HG02852 (cell line): Measurements from ENCODE around the gene SAT1.
A peak's percentile ranks its signal among the peaks of the same experiment; 100 is the strongest.

Experiments
- ATAC-seq: cut with Tn5 transposase; IDR thresholded peaks from one replicate; pipeline ENCODE4 v1.9.1; 2021; ENCODE audit warnings: mild to moderate bottlenecking, moderate library complexity; ENCODE audit not compliant: unreplicated experiment

SAT1 gene

GRCh38 chrX:23773601-23774175 lies 9.3 kb upstream of the SAT1 start:
- ATAC-seq, result peak; percentile 82

GRCh38 chrX:23776363-23776762 lies 6.6 kb upstream of the SAT1 start:
- no peak for ATAC-seq

DNA sequence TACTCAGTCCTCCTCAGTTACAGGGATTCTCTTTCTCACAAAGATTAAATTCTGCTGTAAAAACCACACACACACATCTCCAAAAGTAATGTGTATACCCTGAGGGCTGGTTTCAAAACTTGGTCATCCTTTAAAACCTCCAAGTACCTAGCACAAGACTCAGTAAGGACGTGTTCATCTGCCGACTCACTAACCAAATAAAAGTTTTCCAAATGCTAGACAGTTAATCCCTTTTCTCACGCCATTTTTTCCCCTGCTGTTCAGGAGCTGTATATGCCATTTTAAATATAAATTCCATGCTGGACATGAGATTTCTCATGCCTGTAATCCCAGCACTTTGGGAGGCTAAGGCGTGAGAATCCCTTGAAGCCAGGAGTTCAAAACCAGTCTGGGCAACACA lies 3.9 kb upstream of the SAT1 start:
- ATAC-seq, result no peak

- ATAC-seq, result no peak
Measured at GRCh38 chrX:23782455-23782854, 518 bp upstream of the SAT1 start.

GRCh38 chrX:23783589-23784469 lies 856 bp downstream of the SAT1 start:
- no peak for ATAC-seq

GRCh38 chrX:23784470-23785331 lies 1.7 kb downstream of the SAT1 start:
- ATAC-seq, result no peak

- no peak for ATAC-seq
Measured at GRCh38 chrX:23785580-23785979, 2.6 kb downstream of the SAT1 start.

GRCh38 chrX:23786268-23786815 lies 3.4 kb downstream of the SAT1 start:
- no peak for ATAC-seq

GRCh38 chrX:23787745-23788118 lies 4.8 kb downstream of the SAT1 start:
- ATAC-seq, result no peak

DNA sequence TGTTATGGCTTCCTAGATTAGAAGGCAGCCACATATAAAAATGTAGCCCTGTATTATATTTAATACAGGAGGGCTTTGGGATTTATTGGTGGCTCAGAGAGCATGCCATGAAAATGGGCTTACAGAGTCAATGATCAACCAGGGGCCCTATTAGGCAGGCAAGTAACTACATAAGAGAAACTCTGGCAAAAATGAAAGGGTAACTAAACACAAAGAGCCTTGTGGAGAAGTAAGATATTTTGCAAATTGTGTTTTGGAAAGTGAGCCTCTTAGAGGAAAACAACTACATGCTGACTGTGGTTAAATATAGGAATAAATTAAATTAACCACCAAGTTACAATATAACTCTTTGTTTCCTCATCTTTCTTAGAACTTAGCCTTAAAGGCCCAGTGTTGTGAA lies 5.5 kb downstream of the SAT1 start:
- no peak for ATAC-seq

DNA sequence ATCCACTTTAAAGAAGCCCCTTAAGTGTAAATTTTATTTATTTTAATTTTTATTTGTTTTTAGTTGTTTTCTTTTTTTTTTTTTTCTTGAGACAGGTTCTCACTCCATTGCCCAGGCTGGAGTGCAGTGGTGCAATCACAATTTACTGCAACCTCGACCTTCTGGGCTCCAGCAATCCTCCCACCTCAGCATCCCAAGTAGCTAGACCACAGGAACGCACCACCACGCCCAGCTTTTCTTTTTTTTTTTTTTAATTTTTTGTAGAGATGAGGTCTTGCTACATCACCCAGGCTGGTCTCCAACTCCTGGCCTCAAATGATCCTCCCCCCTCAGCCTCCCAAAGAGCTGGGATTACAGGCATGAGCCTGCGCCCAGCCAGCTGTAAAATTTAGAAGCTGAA lies 6.0 kb downstream of the SAT1 start:
- no peak for ATAC-seq

DNA sequence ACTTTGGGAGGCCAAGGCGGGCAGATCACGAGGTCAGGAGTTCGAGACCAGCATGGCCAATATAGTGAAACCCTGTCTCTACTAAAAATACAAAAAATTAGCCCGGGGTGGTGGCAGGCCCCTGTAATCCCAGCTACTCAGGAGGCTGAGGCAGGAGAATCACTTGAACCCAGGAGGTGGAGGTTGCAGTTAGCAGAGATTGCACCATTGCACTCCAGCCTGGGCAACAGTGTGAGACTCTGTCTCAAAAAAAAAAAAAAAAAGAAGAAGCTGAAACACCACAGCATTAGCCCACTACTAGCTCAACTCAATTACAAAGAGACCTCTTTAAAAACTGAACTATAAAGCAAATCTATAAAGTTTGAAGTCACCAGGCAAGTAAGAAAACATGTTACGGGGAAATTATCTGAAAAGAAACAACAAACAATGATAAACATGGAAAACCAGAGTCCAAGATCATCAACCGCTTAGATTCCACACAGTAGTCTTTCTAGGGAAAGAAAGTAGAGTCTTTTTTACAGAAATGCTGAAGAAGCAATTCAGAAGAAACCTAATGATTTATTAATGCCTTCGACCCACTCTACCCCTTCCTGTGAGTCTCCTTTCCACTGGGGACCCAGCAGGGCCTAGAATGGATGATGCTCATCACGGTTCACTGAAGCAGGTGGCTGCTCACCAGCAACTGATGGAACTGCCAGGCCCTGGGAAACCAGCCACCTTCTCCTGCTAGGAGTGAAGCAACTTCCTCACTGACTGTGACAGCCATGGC lies 6.6 kb downstream of the SAT1 start:
- no peak for ATAC-seq

GRCh38 chrX:23790155-23790497 lies 7.2 kb downstream of the SAT1 start:
- no peak for ATAC-seq

- no peak for ATAC-seq
Measured at GRCh38 chrX:23792861-23793553, 10.0 kb downstream of the SAT1 start.

GRCh38 chrX:23795221-23795620 lies 12.2 kb downstream of the SAT1 start:
- no peak for ATAC-seq

GRCh38 chrX:23797371-23798128 lies 14.6 kb downstream of the SAT1 start:
- no peak for ATAC-seq

GRCh38 chrX:23799469-23800065 lies 16.6 kb downstream of the SAT1 start:
- no peak for ATAC-seq

GRCh38 chrX:23802431-23802830 lies 19.5 kb downstream of the SAT1 start:
- no peak for ATAC-seq

DNA sequence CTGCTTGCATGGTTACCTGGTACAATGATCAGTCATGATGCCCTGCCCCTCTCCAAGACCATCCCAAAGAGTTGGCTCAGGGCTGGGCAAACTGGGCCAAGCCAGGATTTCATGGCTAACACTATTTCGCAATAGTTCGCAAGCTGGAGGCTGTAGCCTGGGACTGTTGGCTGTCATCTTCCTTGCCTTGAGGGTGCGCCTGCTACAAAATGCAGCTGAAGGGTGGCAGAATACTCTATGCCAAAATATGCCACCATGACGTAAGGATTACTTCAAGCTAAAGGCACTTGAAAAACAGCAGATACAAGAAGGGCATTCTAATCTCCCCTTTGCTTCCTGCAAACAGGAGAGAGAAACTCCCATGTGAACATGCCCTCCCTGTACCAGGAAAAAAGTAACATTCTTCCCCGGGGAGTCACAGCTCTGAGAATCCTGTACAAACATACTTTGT lies 21.0 kb downstream of the SAT1 start:
- no peak for ATAC-seq
